ENCODE results near the gene ALPL.
"Not testable (repeated sequence)": the region's sequence is repeated elsewhere in the genome, so short reads cannot be mapped to it uniquely, and the experiment has no call there.

Gene ALPL

GRCh38 chr1:21509351-21510112 is at the start of gene ALPL:
ALPL (plus strand) TSS chr1:21509423; CDS start chr1:21554082, 44,659 bp downstream.
- no peak for DNase-seq (ENCODE audit: low read depth in 2 of 2)

GRCh38 chr1:21465127-21465526 is 44.1 kb upstream of the ALPL start:
- not testable (repeated sequence) for DNase-seq (ENCODE audit: low read depth in 2 of 2)

GRCh38 chr1:21467946-21468345 is 41.3 kb upstream of the ALPL start:
- not testable (repeated sequence) for DNase-seq (ENCODE audit: low read depth in 2 of 2)

GRCh38 chr1:21468599-21468998 is 40.6 kb upstream of the ALPL start:
- DNase-seq (ENCODE audit: low read depth in 2 of 2), result no peak

GRCh38 chr1:21469581-21469980 is 39.6 kb upstream of the ALPL start:
- DNase-seq (ENCODE audit: low read depth in 2 of 2), result no peak

GRCh38 chr1:21472861-21473260 is 36.4 kb upstream of the ALPL start:
- no peak for DNase-seq (ENCODE audit: low read depth in 2 of 2)

GRCh38 chr1:21478356-21478755 is 30.9 kb upstream of the ALPL start:
- no peak for DNase-seq (ENCODE audit: low read depth in 2 of 2)

- DNase-seq (ENCODE audit: low read depth in 2 of 2), result not testable (repeated sequence)
Measured at GRCh38 chr1:21483881-21484280, 25.3 kb upstream of the ALPL start.

- no peak for DNase-seq (ENCODE audit: low read depth in 2 of 2)
Measured at GRCh38 chr1:21489146-21489545, 20.1 kb upstream of the ALPL start.

GRCh38 chr1:21490774-21491487 is 18.3 kb upstream of the ALPL start:
- no peak for DNase-seq (ENCODE audit: low read depth in 2 of 2)

GRCh38 chr1:21491488-21492355 is 17.5 kb upstream of the ALPL start:
- no peak for DNase-seq (ENCODE audit: low read depth in 2 of 2)

- no peak for DNase-seq (ENCODE audit: low read depth in 2 of 2)
Measured at GRCh38 chr1:21492356-21492625, 16.9 kb upstream of the ALPL start.

GRCh38 chr1:21494196-21494595 is 15.0 kb upstream of the ALPL start:
- no peak for DNase-seq (ENCODE audit: low read depth in 2 of 2)

- no peak for DNase-seq (ENCODE audit: low read depth in 2 of 2)
Measured at GRCh38 chr1:21495225-21495820, 13.9 kb upstream of the ALPL start.

- DNase-seq (ENCODE audit: low read depth in 2 of 2), result no peak
Measured at GRCh38 chr1:21496063-21496462, 13.2 kb upstream of the ALPL start.

GRCh38 chr1:21496886-21497285 is 12.3 kb upstream of the ALPL start:
- DNase-seq (ENCODE audit: low read depth in 2 of 2), result no peak

- no peak for DNase-seq (ENCODE audit: low read depth in 2 of 2)
Measured at GRCh38 chr1:21497466-21498061, 11.7 kb upstream of the ALPL start.

- DNase-seq (ENCODE audit: low read depth in 2 of 2), result no peak
Measured at GRCh38 chr1:21499283-21499950, 9.8 kb upstream of the ALPL start.

- DNase-seq (ENCODE audit: low read depth in 2 of 2), result no peak
Measured at GRCh38 chr1:21503706-21504377, 5.4 kb upstream of the ALPL start.

GRCh38 chr1:21506804-21507203 is 2.4 kb upstream of the ALPL start:
- no peak for DNase-seq (ENCODE audit: low read depth in 2 of 2)
